NB4 (cell line): ENCODE results near the gene TMEM231.

Source experiments
- MAX ChIP-seq: IDR thresholded peaks from 2 replicates; pipeline ENCODE4 v1.6.1; 2011; ENCODE audit warnings: low read depth, low read length
- TF ChIP-seq, protein P1 (sequence below): IDR thresholded peaks from one replicate; pipeline ENCODE4 v1.5.1; 2012; ENCODE audit warnings: low read depth, low read length

- TF ChIP-seq, protein P1, sequence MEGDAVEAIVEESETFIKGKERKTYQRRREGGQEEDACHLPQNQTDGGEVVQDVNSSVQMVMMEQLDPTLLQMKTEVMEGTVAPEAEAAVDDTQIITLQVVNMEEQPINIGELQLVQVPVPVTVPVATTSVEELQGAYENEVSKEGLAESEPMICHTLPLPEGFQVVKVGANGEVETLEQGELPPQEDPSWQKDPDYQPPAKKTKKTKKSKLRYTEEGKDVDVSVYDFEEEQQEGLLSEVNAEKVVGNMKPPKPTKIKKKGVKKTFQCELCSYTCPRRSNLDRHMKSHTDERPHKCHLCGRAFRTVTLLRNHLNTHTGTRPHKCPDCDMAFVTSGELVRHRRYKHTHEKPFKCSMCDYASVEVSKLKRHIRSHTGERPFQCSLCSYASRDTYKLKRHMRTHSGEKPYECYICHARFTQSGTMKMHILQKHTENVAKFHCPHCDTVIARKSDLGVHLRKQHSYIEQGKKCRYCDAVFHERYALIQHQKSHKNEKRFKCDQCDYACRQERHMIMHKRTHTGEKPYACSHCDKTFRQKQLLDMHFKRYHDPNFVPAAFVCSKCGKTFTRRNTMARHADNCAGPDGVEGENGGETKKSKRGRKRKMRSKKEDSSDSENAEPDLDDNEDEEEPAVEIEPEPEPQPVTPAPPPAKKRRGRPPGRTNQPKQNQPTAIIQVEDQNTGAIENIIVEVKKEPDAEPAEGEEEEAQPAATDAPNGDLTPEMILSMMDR, result no peak
- no peak for TF ChIP-seq MAX
Observed at GRCh38 chr16:75488322-75488721, 67.7 kb downstream of the TMEM231 start.
